Loucy (cell line): Measurements from ENCODE around the gene PLK2.

Source experiments
- CTCF ChIP-seq: fragments of 200-600 bp; sonication (generic); conservative IDR thresholded peaks from 2 replicates; pipeline ENCODE4 v1.5.1; 2014; ENCODE audit warnings: mild to moderate bottlenecking, antibody characterized with exemption, low read length
- EZH2phosphoT487 ChIP-seq: fragments of 200-600 bp; IDR thresholded peaks from 2 replicates; pipeline ENCODE4 v1.6.1; 2018; ENCODE audit warnings: antibody characterized with exemption, mild to moderate bottlenecking, moderate library complexity, borderline replicate concordance

- TF ChIP-seq EZH2phosphoT487 (no peak), CTCF (no peak)
Measured at GRCh38 chr5:58406394-58406793, 53.5 kb downstream of the PLK2 start.
